Liver (tissue), 9 donors: ENCODE results near the gene SLC2A4. TPM values are rescaled to one million over a fixed set of nuclear protein-coding genes. Genes with fewer than 3 reads are reported as not detected.

Source experiments
- DNase-seq: peaks from one replicate; pipeline ENCODE4 v3.0.0-alpha.2; 2017; ENCODE audit warnings: low spot score
- H3K27ac ChIP-seq, 2 donors: one replicate each; pipeline ENCODE4 v1.7.0; 2013; ENCODE audit warnings: inconsistent platforms in 2 of 2, low read length in 2 of 2, control low read depth in 1 of 2, low read depth in 1 of 2, mild to moderate bottlenecking in 1 of 2
- H3K27me3 ChIP-seq, 4 donors: one replicate each; pipeline versions ENCODE4 v1.6.1 to v1.7.0; 2013; ENCODE audit warnings: low read length in 3 of 4, inconsistent platforms in 1 of 4, mild to moderate bottlenecking in 1 of 4, moderate library complexity in 1 of 4; ENCODE audit not compliant: control insufficient read depth in 4 of 4, insufficient read depth in 4 of 4
- H3K36me3 ChIP-seq, 4 donors: one replicate each; pipeline versions ENCODE4 v1.6.1 to v1.7.0; 2013; ENCODE audit warnings: low read length in 3 of 4, mild to moderate bottlenecking in 3 of 4, low read depth in 1 of 4, moderate library complexity in 1 of 4; ENCODE audit not compliant: control insufficient read depth in 4 of 4, insufficient read depth in 3 of 4
- H3K4me1 ChIP-seq, 4 donors: one replicate each; pipeline versions ENCODE4 v1.6.1 to v1.7.0; 2013; ENCODE audit warnings: low read length in 3 of 4, mild to moderate bottlenecking in 3 of 4, moderate library complexity in 1 of 4; ENCODE audit not compliant: control insufficient read depth in 4 of 4, insufficient read depth in 4 of 4
- H3K4me3 ChIP-seq, 3 donors: one replicate each; pipeline versions ENCODE4 v1.6.1 to v1.7.0; 2013; ENCODE audit warnings: low read length in 3 of 3, control low read depth in 1 of 3, low read depth in 1 of 3, mild to moderate bottlenecking in 1 of 3
- H3K9ac ChIP-seq, 2 donors: one replicate each; pipeline ENCODE4 v1.7.0; 2013; ENCODE audit warnings: low read length in 2 of 2, mild to moderate bottlenecking in 2 of 2, moderate library complexity in 2 of 2, control low read depth in 1 of 2, low read depth in 1 of 2
- H3K9me3 ChIP-seq, 4 donors: one replicate each; pipeline versions ENCODE4 v1.6.1 to v1.7.0; 2013; ENCODE audit warnings: low read length in 3 of 4; ENCODE audit not compliant: control insufficient read depth in 4 of 4
- EGR1 ChIP-seq, 2 donors: IDR thresholded peaks; 2 replicates each; pipeline ENCODE4 v1.6.1; 2016 to 2018; ENCODE audit warnings: antibody characterized with exemption in 2 of 2, low read depth in 2 of 2
- FOXA1 ChIP-seq: IDR thresholded peaks from 2 replicates; pipeline ENCODE4 v1.6.1; 2016; ENCODE audit warnings: antibody characterized with exemption
- FOXA2 ChIP-seq: IDR thresholded peaks from 2 replicates; pipeline ENCODE4 v1.6.1; 2016; ENCODE audit warnings: antibody characterized with exemption
- GABPA ChIP-seq, 2 donors: IDR thresholded peaks in 1 of 2; conservative IDR thresholded peaks in 1 of 2; 2 replicates each; pipeline ENCODE4 v1.6.1; 2016; ENCODE audit warnings: antibody characterized with exemption in 2 of 2, mild to moderate bottlenecking in 1 of 2, moderate library complexity in 1 of 2
- HNF4A ChIP-seq, 2 donors: conservative IDR thresholded peaks; 2 replicates each; pipeline ENCODE4 v1.6.1; 2016; ENCODE audit warnings: antibody characterized with exemption in 2 of 2, mild to moderate bottlenecking in 2 of 2
- HNF4G ChIP-seq: IDR thresholded peaks from 2 replicates; pipeline ENCODE4 v1.6.1; 2016; ENCODE audit warnings: antibody characterized with exemption
- NR2F2 ChIP-seq: IDR thresholded peaks from 2 replicates; pipeline ENCODE4 v1.6.1; 2016; ENCODE audit warnings: antibody characterized with exemption
- RAD21 ChIP-seq, 2 donors: IDR thresholded peaks; 2 replicates each; pipeline ENCODE4 v1.6.1; 2016; ENCODE audit warnings: antibody characterized with exemption in 2 of 2, mild to moderate bottlenecking in 2 of 2
- RXRA ChIP-seq, 2 donors: IDR thresholded peaks; 2 replicates each; pipeline ENCODE4 v1.6.1; 2017 to 2018; ENCODE audit warnings: antibody characterized with exemption in 2 of 2, mild to moderate bottlenecking in 1 of 2
- SP1 ChIP-seq: IDR thresholded peaks from 2 replicates; pipeline ENCODE4 v1.6.1; 2018; ENCODE audit warnings: antibody characterized with exemption, mild to moderate bottlenecking
- YY1 ChIP-seq: IDR thresholded peaks from 2 replicates; pipeline ENCODE4 v1.6.1; 2016; ENCODE audit warnings: antibody characterized with exemption, mild to moderate bottlenecking
- WGBS: extraction: QIAGEN DNeasy Blood & Tissue Kit; methylation state at CpG from one replicate; pipeline ENCODE4 v1.1.7; 2013; 5-methylcytosine and 5-hydroxymethylcytosine counted together
- polyA plus RNA-seq, 2 donors: library from polyadenylated mRNA; stranded (reverse) in 1 of 2; unstranded in 1 of 2; fragments of 200-250 nt in 1 of 2; fragments of >200 nt in 1 of 2; fragmentation: Nextera tagmentation in 1 of 2; extraction: Ambion mirVana in 1 of 2; gene quantifications; one replicate each; pipeline versions ENCODE4 v1.2.1 to v1.2.3, GENCODE V29; 2013 to 2015
- total RNA-seq, 2 donors: library from RNA; depleted of rRNA; stranded (reverse); fragments of >200 nt; gene quantifications; one replicate each; pipeline ENCODE4 v1.2.3, GENCODE V29; 2014
- TF ChIP-seq, protein P1 (sequence below): IDR thresholded peaks from 2 replicates; pipeline ENCODE4 v1.6.1; 2016; ENCODE audit warnings: antibody characterized with exemption, mild to moderate bottlenecking
- TF ChIP-seq, protein P2 (sequence below): IDR thresholded peaks from 2 replicates; pipeline ENCODE4 v1.6.1; 2016; ENCODE audit warnings: antibody characterized with exemption
- TF ChIP-seq, protein P3 (sequence below): IDR thresholded peaks from 2 replicates; pipeline ENCODE4 v1.6.1; 2016; ENCODE audit warnings: antibody characterized with exemption
- TF ChIP-seq, protein P4 (sequence below): fragments of 150-350 bp; IDR thresholded peaks from 2 replicates; pipeline ENCODE4 v1.5.1; 2017; ENCODE audit warnings: improper control_type of control experiment, low read depth, low read length; ENCODE audit not compliant: missing input control
- donor health status: healthy.
- donor health status: healthy.
- donor health status: healthy.
- donor health status: healthy.
- donor health status: healthy.

The SLC2A4 gene
- total and polyA plus RNA-seq, 4 donors = 0.42 to 10.6 (median 1.6) TPM

DNA sequence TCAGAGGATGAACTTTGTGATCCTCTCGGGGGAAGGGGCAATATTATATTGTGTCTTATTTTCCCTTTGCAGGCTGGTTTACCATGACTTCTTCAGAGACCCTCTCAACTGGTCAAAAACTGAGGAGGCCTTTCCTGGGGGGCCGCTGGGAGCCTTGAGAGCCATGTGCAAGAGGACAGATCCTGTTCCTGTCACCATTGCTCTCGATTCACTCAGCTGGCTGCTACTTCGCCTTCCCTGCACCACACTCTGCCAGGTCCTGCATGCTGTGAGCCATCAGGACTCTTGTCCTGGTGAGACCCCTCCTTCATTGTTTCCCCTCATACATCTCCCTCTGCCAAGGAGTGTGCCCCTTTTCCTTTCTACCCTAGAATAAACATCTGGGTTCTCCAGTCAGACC lies 27.0 kb upstream of the SLC2A4 start:
- H3K36me3 ChIP-seq = peaks cover 0 to 15% (median 9%) of the 10 kb centered on the region in 4 donors
- no peak overlapping the region for H3K9ac ChIP-seq
- WGBS = 96% methylated on average over 4 of the region's 4 CpGs
- H3K27me3 ChIP-seq = no peaks in the 10 kb centered on the region
- no peak overlapping the region for H3K4me3 ChIP-seq
- H3K9me3 ChIP-seq = no peaks in the 10 kb centered on the region
- peaks cover 7 to 43% (median 34%) of the 10 kb centered on the region in 4 donors for H3K4me1 ChIP-seq
- no peak overlapping the region for H3K27ac ChIP-seq
- no peak for TF ChIP-seq HNF4G
- TF ChIP-seq RAD21 (IDR thresholded peaks at IDR 0.05) = no peak
- no peak for TF ChIP-seq EGR1 (IDR thresholded peaks at IDR 0.05; ENCODE audit: low read depth in 2 of 2)
- no peak for TF ChIP-seq NR2F2
- no peak for DNase-seq

DNA sequence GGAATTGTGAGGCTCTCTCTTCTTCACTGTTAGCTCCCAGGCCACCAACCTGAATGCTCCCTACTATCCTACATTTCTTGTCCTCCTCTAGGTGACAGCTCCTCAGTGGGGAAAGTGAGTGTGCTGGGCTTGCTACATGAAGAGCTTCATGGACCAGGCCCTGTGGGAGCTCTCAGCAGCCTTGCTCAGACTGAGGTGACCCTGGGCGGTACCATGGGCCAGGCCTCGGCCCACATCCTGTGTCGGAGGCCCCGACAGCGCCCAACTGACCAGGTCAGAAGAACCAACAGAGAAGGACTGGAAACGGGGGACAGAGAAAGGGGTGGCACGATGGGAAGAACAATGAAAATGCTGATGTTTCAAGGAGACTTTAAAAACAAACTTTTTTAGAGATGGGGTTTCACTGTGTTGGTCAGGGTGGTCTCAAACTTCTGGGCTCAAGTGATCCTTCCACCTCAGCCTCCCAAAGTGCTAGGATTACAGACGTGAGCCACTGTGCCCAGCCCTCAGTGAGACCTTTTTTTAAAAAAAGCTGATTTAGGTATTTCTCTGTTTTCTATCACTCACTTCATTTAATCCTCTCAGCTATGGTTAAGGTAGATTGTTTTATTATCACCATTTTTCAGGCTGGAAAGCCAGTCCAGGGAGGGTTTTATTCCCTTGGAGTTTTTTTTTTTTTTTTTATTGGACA lies 24.6 kb upstream of the SLC2A4 start:
- WGBS = 90% methylated on average over 8 of the region's 8 CpGs
- Histone ChIP-seq H3K36me3 (peaks cover 0 to 15% (median 9%) of the 10 kb centered on the region in 4 donors), H3K27ac (peak overlapping the region; percentile 10 to 29), H3K27me3 (no peaks in the 10 kb centered on the region), H3K4me1 (peaks cover 11 to 47% (median 29%) of the 10 kb centered on the region in 4 donors), H3K9ac (no peak overlapping the region), H3K9me3 (no peaks in the 10 kb centered on the region), H3K4me3 (no peak overlapping the region)
- TF ChIP-seq, protein P1, sequence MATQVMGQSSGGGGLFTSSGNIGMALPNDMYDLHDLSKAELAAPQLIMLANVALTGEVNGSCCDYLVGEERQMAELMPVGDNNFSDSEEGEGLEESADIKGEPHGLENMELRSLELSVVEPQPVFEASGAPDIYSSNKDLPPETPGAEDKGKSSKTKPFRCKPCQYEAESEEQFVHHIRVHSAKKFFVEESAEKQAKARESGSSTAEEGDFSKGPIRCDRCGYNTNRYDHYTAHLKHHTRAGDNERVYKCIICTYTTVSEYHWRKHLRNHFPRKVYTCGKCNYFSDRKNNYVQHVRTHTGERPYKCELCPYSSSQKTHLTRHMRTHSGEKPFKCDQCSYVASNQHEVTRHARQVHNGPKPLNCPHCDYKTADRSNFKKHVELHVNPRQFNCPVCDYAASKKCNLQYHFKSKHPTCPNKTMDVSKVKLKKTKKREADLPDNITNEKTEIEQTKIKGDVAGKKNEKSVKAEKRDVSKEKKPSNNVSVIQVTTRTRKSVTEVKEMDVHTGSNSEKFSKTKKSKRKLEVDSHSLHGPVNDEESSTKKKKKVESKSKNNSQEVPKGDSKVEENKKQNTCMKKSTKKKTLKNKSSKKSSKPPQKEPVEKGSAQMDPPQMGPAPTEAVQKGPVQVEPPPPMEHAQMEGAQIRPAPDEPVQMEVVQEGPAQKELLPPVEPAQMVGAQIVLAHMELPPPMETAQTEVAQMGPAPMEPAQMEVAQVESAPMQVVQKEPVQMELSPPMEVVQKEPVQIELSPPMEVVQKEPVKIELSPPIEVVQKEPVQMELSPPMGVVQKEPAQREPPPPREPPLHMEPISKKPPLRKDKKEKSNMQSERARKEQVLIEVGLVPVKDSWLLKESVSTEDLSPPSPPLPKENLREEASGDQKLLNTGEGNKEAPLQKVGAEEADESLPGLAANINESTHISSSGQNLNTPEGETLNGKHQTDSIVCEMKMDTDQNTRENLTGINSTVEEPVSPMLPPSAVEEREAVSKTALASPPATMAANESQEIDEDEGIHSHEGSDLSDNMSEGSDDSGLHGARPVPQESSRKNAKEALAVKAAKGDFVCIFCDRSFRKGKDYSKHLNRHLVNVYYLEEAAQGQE = no peak
- TF ChIP-seq FOXA2 (no peak), YY1 (no peak)
- no peak for DNase-seq

DNA sequence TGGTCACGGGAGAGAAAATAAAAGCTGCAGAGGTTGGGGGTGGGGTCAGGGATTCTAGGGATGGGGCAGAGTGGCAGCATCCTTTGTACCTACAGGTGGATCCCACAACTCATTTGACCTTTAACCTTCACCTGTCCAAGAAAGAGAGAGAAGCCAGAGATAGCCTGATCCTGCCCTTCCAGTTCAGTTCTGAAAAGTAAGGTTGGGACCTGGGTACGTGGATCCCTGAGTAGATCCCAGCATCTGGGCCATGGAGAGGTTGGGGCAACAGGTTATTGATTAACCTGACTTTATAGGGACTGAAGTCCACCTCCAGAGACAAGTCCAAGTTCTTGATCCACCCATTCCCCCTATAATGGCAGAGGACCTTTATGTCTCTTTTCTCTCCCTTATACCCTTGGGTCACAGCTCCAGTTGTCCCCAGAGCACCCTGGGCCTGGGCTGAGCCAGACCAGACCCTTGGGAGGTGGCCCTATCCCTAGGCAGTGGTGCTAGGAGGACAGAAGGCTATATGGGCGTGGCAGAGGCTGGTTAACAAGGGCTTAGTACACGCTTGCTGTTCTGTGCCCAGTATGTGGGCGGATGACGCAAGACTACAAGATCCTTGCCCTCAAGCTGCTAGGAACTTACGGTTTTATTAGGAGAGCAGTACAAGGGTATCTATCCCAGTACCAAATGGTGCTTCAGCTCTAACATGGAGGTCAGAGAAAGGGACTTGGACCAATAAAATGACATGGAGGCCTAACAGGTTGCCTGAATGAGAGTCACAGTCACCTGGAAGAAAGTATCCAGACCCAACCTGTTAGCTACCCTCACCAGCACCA lies 22.6 kb upstream of the SLC2A4 start:
- Histone ChIP-seq H3K9ac (peak overlapping the region in 1 of 2 donors; percentile 55), H3K4me1 (peaks cover 13 to 53% (median 32%) of the 10 kb centered on the region in 4 donors), H3K36me3 (peaks cover 0 to 15% (median 8%) of the 10 kb centered on the region in 4 donors), H3K4me3 (peak overlapping the region; percentile 15 to 63 (median 34)), H3K9me3 (no peaks in the 10 kb centered on the region), H3K27me3 (no peaks in the 10 kb centered on the region), H3K27ac (peak overlapping the region; percentile 72 to 85)
- WGBS = 29% methylated on average over 7 of the region's 7 CpGs
- no peak for DNase-seq
- TF ChIP-seq, protein P2, sequence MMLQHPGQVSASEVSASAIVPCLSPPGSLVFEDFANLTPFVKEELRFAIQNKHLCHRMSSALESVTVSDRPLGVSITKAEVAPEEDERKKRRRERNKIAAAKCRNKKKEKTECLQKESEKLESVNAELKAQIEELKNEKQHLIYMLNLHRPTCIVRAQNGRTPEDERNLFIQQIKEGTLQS = peak; percentile 86
- TF ChIP-seq NR2F2 = peak; percentile 22
- TF ChIP-seq, protein P1 = peak; percentile 79
- TF ChIP-seq FOXA2 = peak; percentile 16
- peak; percentile 80 for TF ChIP-seq YY1
- TF ChIP-seq RXRA (IDR thresholded peaks at IDR 0.05) = peak; percentile 65 to 76
- no peak for TF ChIP-seq GABPA (IDR thresholded peaks at IDR 0.05 in 1 of 2, conservative IDR thresholded peaks at IDR 0.05 in 1 of 2)
- peak in 1 of 2 donors; percentile 11 for TF ChIP-seq RAD21 (IDR thresholded peaks at IDR 0.05)
- TF ChIP-seq, protein P3, sequence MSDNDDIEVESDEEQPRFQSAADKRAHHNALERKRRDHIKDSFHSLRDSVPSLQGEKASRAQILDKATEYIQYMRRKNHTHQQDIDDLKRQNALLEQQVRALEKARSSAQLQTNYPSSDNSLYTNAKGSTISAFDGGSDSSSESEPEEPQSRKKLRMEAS = peak; percentile 66
- TF ChIP-seq HNF4G = peak; percentile 67
- TF ChIP-seq EGR1 (IDR thresholded peaks at IDR 0.05; ENCODE audit: low read depth in 2 of 2) = peak; percentile 95 to 99
- TF ChIP-seq HNF4A (conservative IDR thresholded peaks at IDR 0.05) = peak; percentile 92
- TF ChIP-seq, protein P4, sequence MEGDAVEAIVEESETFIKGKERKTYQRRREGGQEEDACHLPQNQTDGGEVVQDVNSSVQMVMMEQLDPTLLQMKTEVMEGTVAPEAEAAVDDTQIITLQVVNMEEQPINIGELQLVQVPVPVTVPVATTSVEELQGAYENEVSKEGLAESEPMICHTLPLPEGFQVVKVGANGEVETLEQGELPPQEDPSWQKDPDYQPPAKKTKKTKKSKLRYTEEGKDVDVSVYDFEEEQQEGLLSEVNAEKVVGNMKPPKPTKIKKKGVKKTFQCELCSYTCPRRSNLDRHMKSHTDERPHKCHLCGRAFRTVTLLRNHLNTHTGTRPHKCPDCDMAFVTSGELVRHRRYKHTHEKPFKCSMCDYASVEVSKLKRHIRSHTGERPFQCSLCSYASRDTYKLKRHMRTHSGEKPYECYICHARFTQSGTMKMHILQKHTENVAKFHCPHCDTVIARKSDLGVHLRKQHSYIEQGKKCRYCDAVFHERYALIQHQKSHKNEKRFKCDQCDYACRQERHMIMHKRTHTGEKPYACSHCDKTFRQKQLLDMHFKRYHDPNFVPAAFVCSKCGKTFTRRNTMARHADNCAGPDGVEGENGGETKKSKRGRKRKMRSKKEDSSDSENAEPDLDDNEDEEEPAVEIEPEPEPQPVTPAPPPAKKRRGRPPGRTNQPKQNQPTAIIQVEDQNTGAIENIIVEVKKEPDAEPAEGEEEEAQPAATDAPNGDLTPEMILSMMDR = no peak
- TF ChIP-seq SP1 = peak; percentile 95
- TF ChIP-seq FOXA1 = peak; percentile 8
